Colonic mucosa (tissue), 4 donors: Measurements from ENCODE around the gene KCND3. TPM values are rescaled to one million over a fixed set of nuclear protein-coding genes. Genes with fewer than 3 reads are reported as not detected.

Experiments used
- DNase-seq: peaks from one replicate; pipeline ENCODE4 v3.0.0-alpha.2; 2020
- H3K27ac ChIP-seq: fragments of 200-600 bp; one replicate; pipeline ENCODE4 v1.8.0; 2021
- H3K27me3 ChIP-seq: fragments of 200-600 bp; one replicate; pipeline ENCODE4 v1.8.0; 2021
- H3K36me3 ChIP-seq: fragments of 200-600 bp; one replicate; pipeline ENCODE4 v1.8.0; 2021
- H3K4me1 ChIP-seq: fragments of 200-600 bp; one replicate; pipeline ENCODE4 v1.8.0; 2021; ENCODE audit warnings: mild to moderate bottlenecking
- H3K4me3 ChIP-seq: fragments of 200-600 bp; one replicate; pipeline ENCODE4 v1.8.0; 2021
- H3K9ac ChIP-seq, 2 donors: one replicate each; pipeline ENCODE4 v1.7.0; 2013; ENCODE audit warnings: control low read depth in 2 of 2, low read depth in 2 of 2, low read length in 2 of 2
- H3K9me3 ChIP-seq: fragments of 200-600 bp; one replicate; pipeline ENCODE4 v1.8.0; 2021
- intact Hi-C: fragments of 100-400 bp; cut with DNase I; formaldehyde crosslinking; loops from one replicate; pipeline ENCODE4 v1.14.1; 2022
- total RNA-seq, 2 donors: library from RNA; stranded (reverse); fragmentation: NEBNext Ultra II Directional in 1 of 2; extraction: Animal tissue kit (Norgen Biotek cat#: 25700) in 1 of 2; gene quantifications; one replicate each; pipeline ENCODE4 v1.2.1, GENCODE V29; 2021
- TF ChIP-seq, protein P1 (sequence below): fragments of 200-600 bp; IDR thresholded peaks from one replicate; pipeline ENCODE4 v1.8.0; 2022; ENCODE audit warnings: antibody characterized with exemption, mild to moderate bottlenecking
- donor health status: healthy.
- donor health status: DM: no; HTN: no; CAD: no.
- donor health status: DM: no; HTN: no; CAD: no.

KCND3 gene
- total RNA-seq, 2 donors from 2014 or later, result 0.94 to 3.5 TPM

DNA sequence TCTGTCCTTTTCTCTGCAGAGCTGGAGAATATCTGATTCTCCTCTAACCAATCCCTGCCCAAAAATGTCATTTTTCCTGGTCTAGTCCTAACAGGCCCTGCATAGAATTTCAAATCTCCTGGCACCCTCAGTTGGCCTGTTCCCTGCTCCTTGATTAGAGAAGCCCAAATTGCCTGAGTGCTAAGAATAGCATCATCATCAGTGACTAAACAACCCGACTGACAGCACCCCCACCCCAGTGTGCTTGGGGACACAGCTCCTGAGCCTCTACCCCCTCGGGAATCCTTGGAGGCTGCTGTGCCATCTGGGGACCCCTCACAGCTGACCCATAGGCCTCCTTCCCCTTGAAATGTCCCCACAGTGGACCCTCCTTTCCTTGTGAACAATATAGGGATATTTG is 139.4 kb downstream of the KCND3 start:
- H3K4me1 ChIP-seq, result no peaks in the 10 kb centered on the region
- no peak overlapping the region for H3K27ac ChIP-seq
- no peak overlapping the region for H3K9ac ChIP-seq
- H3K27me3 ChIP-seq, result no peaks in the 10 kb centered on the region
- H3K4me3 ChIP-seq, result no peak overlapping the region
- intact Hi-C loops, result no loop called here
- TF ChIP-seq, protein P1, sequence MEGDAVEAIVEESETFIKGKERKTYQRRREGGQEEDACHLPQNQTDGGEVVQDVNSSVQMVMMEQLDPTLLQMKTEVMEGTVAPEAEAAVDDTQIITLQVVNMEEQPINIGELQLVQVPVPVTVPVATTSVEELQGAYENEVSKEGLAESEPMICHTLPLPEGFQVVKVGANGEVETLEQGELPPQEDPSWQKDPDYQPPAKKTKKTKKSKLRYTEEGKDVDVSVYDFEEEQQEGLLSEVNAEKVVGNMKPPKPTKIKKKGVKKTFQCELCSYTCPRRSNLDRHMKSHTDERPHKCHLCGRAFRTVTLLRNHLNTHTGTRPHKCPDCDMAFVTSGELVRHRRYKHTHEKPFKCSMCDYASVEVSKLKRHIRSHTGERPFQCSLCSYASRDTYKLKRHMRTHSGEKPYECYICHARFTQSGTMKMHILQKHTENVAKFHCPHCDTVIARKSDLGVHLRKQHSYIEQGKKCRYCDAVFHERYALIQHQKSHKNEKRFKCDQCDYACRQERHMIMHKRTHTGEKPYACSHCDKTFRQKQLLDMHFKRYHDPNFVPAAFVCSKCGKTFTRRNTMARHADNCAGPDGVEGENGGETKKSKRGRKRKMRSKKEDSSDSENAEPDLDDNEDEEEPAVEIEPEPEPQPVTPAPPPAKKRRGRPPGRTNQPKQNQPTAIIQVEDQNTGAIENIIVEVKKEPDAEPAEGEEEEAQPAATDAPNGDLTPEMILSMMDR, result no peak
- no peaks in the 10 kb centered on the region for H3K36me3 ChIP-seq
- no peak for DNase-seq
- H3K9me3 ChIP-seq, result no peaks in the 10 kb centered on the region

DNA sequence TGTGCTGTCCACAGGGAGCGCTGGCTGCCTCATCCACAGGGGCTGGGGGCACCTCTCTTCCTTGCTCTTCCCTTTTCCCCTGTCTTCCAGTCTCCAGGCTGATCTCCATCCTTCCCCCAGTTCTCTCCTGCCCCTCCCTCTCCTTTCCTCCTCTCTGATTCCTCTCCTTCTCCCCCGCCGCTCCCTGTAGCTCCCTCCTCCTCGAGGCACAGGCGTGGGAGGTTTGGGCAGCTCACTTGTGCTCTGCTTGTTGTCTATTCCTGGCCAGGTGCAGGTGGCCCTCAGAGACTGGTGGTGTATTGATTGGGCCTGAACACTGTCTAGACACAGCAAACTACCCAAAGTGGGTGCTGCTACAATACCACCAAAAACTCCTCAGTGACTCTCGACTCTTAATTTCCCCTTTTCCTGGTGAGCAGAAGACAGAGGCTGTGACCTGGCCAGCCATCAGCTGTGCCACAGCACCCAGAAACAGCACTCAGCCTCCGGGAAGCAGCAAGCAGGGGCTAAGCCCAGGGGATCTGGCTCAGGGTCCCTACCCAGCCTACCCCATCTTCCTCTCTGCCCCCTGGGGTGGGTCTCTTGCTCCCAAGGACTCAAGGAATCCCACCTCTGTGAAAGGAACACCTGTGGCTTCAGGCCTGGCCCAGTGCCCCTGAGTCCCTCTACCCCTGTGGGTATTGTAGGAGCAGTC is 140.5 kb downstream of the KCND3 start:
- Histone ChIP-seq H3K27ac (no peak overlapping the region), H3K4me3 (no peak overlapping the region), H3K36me3 (no peaks in the 10 kb centered on the region), H3K27me3 (no peaks in the 10 kb centered on the region), H3K9ac (no peak overlapping the region), H3K9me3 (no peaks in the 10 kb centered on the region), H3K4me1 (no peaks in the 10 kb centered on the region)
- intact Hi-C loops, result no loop called here
- TF ChIP-seq, protein P1, result no peak
- DNase-seq, result no peak

DNA sequence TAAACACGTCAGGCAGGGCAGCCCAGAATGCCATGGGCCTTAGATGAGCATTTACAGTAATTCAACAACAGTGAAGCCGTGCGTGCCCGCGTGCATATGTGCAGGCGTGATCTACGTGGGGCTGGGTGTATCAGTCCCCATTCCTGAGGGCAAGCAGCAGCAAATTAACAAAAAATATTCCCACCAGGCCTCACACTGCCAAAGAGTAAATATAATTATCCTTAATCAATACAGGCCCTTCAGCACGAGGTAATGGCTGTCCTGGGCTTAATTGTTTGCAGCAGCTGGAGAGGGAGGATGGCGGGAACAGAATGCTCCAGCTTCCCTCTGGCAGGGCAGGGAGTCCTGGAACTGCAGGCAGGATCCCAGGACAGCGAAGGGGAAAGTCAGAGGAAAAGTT is 142.0 kb downstream of the KCND3 start:
- no peaks in the 10 kb centered on the region for H3K27me3 ChIP-seq
- intact Hi-C loops, result no loop called here
- TF ChIP-seq, protein P1, result no peak
- no peaks in the 10 kb centered on the region for H3K4me1 ChIP-seq
- no peak overlapping the region for H3K4me3 ChIP-seq
- H3K9me3 ChIP-seq, result no peaks in the 10 kb centered on the region
- no peak for DNase-seq
- H3K27ac ChIP-seq, result no peak overlapping the region
- no peaks in the 10 kb centered on the region for H3K36me3 ChIP-seq
- H3K9ac ChIP-seq, result no peak overlapping the region

DNA sequence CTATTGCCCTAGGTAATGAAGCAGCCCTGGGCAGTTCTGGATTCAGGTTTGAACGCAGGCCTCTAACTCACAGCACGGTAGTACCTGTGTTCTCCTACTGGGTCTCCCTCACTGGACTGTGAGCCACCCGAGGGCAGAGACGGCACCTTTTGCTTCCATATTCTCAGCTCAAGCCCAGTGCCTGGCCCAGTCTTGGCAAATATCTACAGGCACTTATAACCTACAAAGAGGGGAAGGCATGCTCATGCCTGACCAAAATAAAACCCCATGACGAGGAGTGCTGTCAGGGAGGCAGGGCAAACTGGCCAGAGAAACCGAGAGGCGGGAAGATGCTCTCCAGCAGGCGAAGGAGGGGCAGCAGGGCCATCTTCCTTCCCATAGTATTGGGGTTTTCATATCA is 142.6 kb downstream of the KCND3 start:
- Histone ChIP-seq H3K4me3 (no peak overlapping the region), H3K27me3 (no peaks in the 10 kb centered on the region), H3K9me3 (no peaks in the 10 kb centered on the region), H3K9ac (no peak overlapping the region), H3K27ac (no peak overlapping the region), H3K36me3 (no peaks in the 10 kb centered on the region), H3K4me1 (no peaks in the 10 kb centered on the region)
- intact Hi-C loops, result no loop called here
- no peak for DNase-seq
- TF ChIP-seq, protein P1, result no peak

DNA sequence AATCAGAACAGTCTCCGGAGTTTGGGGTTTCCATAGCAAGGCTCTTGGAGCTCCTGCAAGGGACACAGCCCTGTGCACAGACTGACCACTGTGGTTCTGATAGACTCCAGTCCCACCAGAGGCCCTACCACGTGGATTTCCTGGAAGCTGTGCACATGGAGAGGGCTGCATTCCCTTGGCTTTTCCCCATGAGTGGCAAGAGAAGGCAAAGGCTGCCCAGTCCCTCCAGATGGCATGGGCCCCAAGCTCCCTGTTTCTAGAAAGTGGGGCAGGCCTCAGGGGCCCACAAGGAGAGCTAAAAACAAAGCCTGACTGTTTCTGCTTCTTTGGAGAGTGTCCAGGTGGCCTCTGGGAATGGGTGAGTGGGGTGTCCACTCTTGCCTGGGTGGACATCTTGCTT is 146.3 kb downstream of the KCND3 start:
- intact Hi-C loops, result no loop called here
- no peaks in the 10 kb centered on the region for H3K9me3 ChIP-seq
- H3K9ac ChIP-seq, result no peak overlapping the region
- H3K36me3 ChIP-seq, result no peaks in the 10 kb centered on the region
- H3K27ac ChIP-seq, result no peak overlapping the region
- no peaks in the 10 kb centered on the region for H3K4me1 ChIP-seq
- no peak overlapping the region for H3K4me3 ChIP-seq
- TF ChIP-seq, protein P1, result no peak
- no peak for DNase-seq
- no peaks in the 10 kb centered on the region for H3K27me3 ChIP-seq
